DMS114 treated with DMSO at 0.1 percent for 48 hours (cell line): ENCODE data around the gene NTRK1.
"Not testable (repeated sequence)": the region's sequence is repeated elsewhere in the genome, so short reads cannot be mapped to it uniquely, and the experiment has no call there.

Experiments
- DNase-seq: peaks from one replicate; lab custom pipeline; 2025; ENCODE audit not compliant: unreplicated experiment; lab: John Stamatoyannopoulos, UW

NTRK1 gene

GRCh38 chr1:156911577-156912298 lies 51.1 kb downstream of the NTRK1 start:
- no peak for DNase-seq

GRCh38 chr1:156912310-156912709 lies 51.6 kb downstream of the NTRK1 start:
- no peak for DNase-seq

GRCh38 chr1:156912861-156913808 lies 52.5 kb downstream of the NTRK1 start:
- no peak for DNase-seq

GRCh38 chr1:156913809-156914387 lies 53.2 kb downstream of the NTRK1 start:
- DNase-seq, result no peak

GRCh38 chr1:156914440-156914856 lies 53.8 kb downstream of the NTRK1 start:
- no peak for DNase-seq

GRCh38 chr1:156920233-156921052 lies 59.8 kb downstream of the NTRK1 start, which contains the start of gene LRRC71:
TSS of gene LRRC71 (plus strand) at chr1:156920632. CDS start at chr1:156920804, 172 bp downstream.
- no peak for DNase-seq

- no peak for DNase-seq
Measured at GRCh38 chr1:156921053-156921529, 60.4 kb downstream of the NTRK1 start.

- no peak for DNase-seq
Measured at GRCh38 chr1:156922986-156923669, 62.5 kb downstream of the NTRK1 start.

GRCh38 chr1:156923670-156924477 lies 63.2 kb downstream of the NTRK1 start:
- DNase-seq, result no peak

GRCh38 chr1:156924478-156925153 lies 64.0 kb downstream of the NTRK1 start:
- DNase-seq, result no peak

- no peak for DNase-seq
Measured at GRCh38 chr1:156925154-156926010, 64.7 kb downstream of the NTRK1 start.

GRCh38 chr1:156926175-156926574 lies 65.5 kb downstream of the NTRK1 start:
- DNase-seq, result no peak

- DNase-seq, result not testable (repeated sequence)
Measured at GRCh38 chr1:156926695-156927094, 66.0 kb downstream of the NTRK1 start.

GRCh38 chr1:156927215-156928042 lies 66.8 kb downstream of the NTRK1 start:
- peak; percentile 82 for DNase-seq

- DNase-seq, result no peak
Measured at GRCh38 chr1:156928043-156928602, 67.5 kb downstream of the NTRK1 start.

- DNase-seq, result no peak
Measured at GRCh38 chr1:156929596-156930238, 69.1 kb downstream of the NTRK1 start.
